Measurements from ENCODE around the gene CHRNA4.

CHRNA4 gene

DNA sequence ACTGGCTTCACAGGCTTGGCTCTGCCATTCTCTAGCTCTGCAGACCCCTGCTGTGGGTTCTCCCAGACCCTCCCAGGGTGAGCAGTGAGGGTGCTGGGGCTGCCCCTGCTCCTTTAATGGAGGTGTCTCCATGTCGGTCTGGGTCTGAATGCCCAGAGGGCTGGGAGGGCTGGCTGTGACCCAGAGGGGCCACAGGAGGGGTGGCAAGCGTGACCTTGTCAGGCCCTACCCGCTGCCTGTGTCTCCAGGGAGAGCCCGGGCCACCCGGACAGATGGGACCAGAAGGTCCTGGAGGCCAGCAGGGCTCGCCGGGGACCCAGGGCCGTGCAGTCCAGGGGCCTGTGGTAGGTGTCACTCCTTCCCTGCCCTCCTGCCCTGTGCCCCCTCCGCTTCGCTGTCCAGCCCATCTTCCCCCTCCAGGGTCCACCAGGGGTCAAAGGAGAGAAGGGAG, 36.1 kb downstream of the CHRNA4 start:
- H3K4me1 ChIP-seq: no peaks in the 10 kb centered on the region
- peaks cover 0 to 80% of the 10 kb centered on the region in 2 donors for H3K27me3 ChIP-seq
- H3K4me3 ChIP-seq: no peak overlapping the region
- intact Hi-C loops (cut with DNase I; ENCODE audit: low total_unique reads): no loop called here
- H3K9me3 ChIP-seq: no peaks in the 10 kb centered on the region
- H3K27ac ChIP-seq: no peak overlapping the region
- TF ChIP-seq, protein P1, sequence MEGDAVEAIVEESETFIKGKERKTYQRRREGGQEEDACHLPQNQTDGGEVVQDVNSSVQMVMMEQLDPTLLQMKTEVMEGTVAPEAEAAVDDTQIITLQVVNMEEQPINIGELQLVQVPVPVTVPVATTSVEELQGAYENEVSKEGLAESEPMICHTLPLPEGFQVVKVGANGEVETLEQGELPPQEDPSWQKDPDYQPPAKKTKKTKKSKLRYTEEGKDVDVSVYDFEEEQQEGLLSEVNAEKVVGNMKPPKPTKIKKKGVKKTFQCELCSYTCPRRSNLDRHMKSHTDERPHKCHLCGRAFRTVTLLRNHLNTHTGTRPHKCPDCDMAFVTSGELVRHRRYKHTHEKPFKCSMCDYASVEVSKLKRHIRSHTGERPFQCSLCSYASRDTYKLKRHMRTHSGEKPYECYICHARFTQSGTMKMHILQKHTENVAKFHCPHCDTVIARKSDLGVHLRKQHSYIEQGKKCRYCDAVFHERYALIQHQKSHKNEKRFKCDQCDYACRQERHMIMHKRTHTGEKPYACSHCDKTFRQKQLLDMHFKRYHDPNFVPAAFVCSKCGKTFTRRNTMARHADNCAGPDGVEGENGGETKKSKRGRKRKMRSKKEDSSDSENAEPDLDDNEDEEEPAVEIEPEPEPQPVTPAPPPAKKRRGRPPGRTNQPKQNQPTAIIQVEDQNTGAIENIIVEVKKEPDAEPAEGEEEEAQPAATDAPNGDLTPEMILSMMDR (IDR thresholded peaks at IDR 0.05): no peak
- H3K36me3 ChIP-seq: no peaks in the 10 kb centered on the region
- peak; percentile 11 to 59 for DNase-seq

DNA sequence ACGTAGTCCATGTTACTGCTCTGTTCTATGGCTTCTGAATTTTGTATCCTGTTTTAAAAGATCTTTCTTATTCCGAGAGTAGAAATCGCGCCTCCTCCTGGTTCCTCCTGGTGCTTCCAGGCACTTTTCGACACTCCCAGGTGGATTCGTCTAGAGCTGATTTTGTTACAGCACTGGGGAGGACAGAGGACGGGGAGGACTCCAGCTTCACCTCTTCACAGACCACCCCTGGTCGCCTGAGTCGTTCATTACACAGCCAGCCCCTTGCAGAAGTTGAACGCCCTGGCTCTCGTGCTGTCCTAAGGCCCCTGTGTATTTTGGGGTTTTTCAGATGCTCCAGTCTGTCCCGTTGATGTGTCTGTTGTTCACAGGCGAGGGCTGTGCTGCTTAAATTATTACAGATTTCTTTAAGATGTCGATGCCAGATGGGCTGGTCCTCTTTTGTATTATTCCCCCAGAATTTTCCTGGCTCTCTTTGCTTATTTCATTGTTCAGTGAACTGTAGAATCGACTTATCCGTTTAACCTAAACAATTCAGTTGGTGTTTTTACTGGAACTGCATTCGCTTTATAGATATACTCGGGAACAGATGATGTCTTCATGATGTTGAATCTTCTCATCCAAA, 37.7 kb downstream of the CHRNA4 start:
- Histone ChIP-seq H3K36me3 (no peaks in the 10 kb centered on the region), H3K4me1 (no peaks in the 10 kb centered on the region), H3K27ac (no peak overlapping the region), H3K27me3 (peaks cover 0 to 80% of the 10 kb centered on the region in 2 donors), H3K4me3 (no peak overlapping the region), H3K9me3 (no peaks in the 10 kb centered on the region)
- no peak for DNase-seq
- TF ChIP-seq, protein P1 (IDR thresholded peaks at IDR 0.05): no peak
- intact Hi-C loops (cut with DNase I; ENCODE audit: low total_unique reads): no loop called here

DNA sequence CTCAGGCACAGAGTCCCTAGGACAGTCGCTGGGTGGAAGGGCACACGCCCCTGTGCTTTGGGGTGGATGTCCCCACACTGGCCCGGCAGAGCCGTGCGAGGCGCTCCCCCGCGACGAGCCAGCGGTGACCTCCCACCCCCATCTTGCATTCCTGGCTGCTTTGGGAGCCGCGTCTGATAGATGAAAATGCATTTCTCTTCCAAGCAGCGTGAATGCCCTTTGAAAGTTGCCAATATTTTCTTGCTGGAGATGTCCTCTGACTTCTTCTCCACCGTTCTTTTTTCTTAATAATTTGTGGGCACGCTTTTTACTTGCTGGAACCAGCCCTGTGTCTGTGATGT, 38.2 kb downstream of the CHRNA4 start:
- TF ChIP-seq, protein P1 (IDR thresholded peaks at IDR 0.05): no peak
- Histone ChIP-seq H3K36me3 (no peaks in the 10 kb centered on the region), H3K4me1 (no peaks in the 10 kb centered on the region), H3K27me3 (peaks cover 0 to 78% of the 10 kb centered on the region in 2 donors), H3K27ac (no peak overlapping the region), H3K4me3 (no peak overlapping the region), H3K9me3 (no peaks in the 10 kb centered on the region)
- intact Hi-C loops (cut with DNase I; ENCODE audit: low total_unique reads): no loop called here
- DNase-seq: no peak

GRCh38 chr20:63322146-63322932, 38.8 kb downstream of the CHRNA4 start:
- H3K4me1 ChIP-seq: no peaks in the 10 kb centered on the region
- DNase-seq: peak; percentile 18 to 55
- no peaks in the 10 kb centered on the region for H3K36me3 ChIP-seq
- intact Hi-C loops (cut with DNase I; ENCODE audit: low total_unique reads): no loop called here
- H3K27me3 ChIP-seq: peaks cover 0 to 72% of the 10 kb centered on the region in 2 donors
- TF ChIP-seq, protein P1 (IDR thresholded peaks at IDR 0.05): no peak
- H3K9me3 ChIP-seq: no peaks in the 10 kb centered on the region
- H3K27ac ChIP-seq: no peak overlapping the region
- H3K4me3 ChIP-seq: no peak overlapping the region

- Histone ChIP-seq H3K27ac (no peak overlapping the region), H3K4me1 (no peaks in the 10 kb centered on the region), H3K9me3 (no peaks in the 10 kb centered on the region), H3K36me3 (no peaks in the 10 kb centered on the region), H3K27me3 (peaks cover 0 to 68% of the 10 kb centered on the region in 2 donors), H3K4me3 (no peak overlapping the region)
- TF ChIP-seq, protein P1 (IDR thresholded peaks at IDR 0.05): no peak
- peak; percentile 22 to 66 for DNase-seq
- intact Hi-C loops (cut with DNase I; ENCODE audit: low total_unique reads): no loop called here
These were observed 39.9 kb downstream of the CHRNA4 start for GRCh38 chr20:63321148-63321831.
